ENCODE data around the gene SPHKAP.
"Not testable (repeated sequence)": the region's sequence is repeated elsewhere in the genome, so short reads cannot be mapped to it uniquely, and the experiment has no call there.

The SPHKAP gene

GRCh38 chr2:228103379-228103778 lies 78.1 kb downstream of the SPHKAP start:
- no peak for DNase-seq (ENCODE audit: low read depth)
- H3K4me3 ChIP-seq (ENCODE audit: low read depth, low read length), result no peak overlapping the region

- no peak for DNase-seq (ENCODE audit: low read depth)
- no peak overlapping the region for H3K4me3 ChIP-seq (ENCODE audit: low read depth, low read length)
Observed at GRCh38 chr2:228102949-228103348, 78.5 kb downstream of the SPHKAP start.

- peak; percentile 4 for DNase-seq (ENCODE audit: low read depth)
Observed at GRCh38 chr2:228094377-228094921, 87.0 kb downstream of the SPHKAP start.

GRCh38 chr2:228092056-228092455 lies 89.4 kb downstream of the SPHKAP start:
- no peak for DNase-seq (ENCODE audit: low read depth)
- no peak overlapping the region for H3K4me3 ChIP-seq (ENCODE audit: low read depth, low read length)

More at GRCh38 chr2:228094377-228094921, 87.0 kb downstream of the SPHKAP start:
- no peak overlapping the region for H3K4me3 ChIP-seq (ENCODE audit: low read depth, low read length)

GRCh38 chr2:228086561-228086960 lies 94.9 kb downstream of the SPHKAP start:
- H3K4me3 ChIP-seq (ENCODE audit: low read depth, low read length), result no peak overlapping the region
- DNase-seq (ENCODE audit: low read depth), result no peak

GRCh38 chr2:228084717-228085116 lies 96.8 kb downstream of the SPHKAP start:
- H3K4me3 ChIP-seq (ENCODE audit: low read depth, low read length), result no peak overlapping the region
- DNase-seq (ENCODE audit: low read depth), result no peak

- no peak for DNase-seq (ENCODE audit: low read depth)
- no peak overlapping the region for H3K4me3 ChIP-seq (ENCODE audit: low read depth, low read length)
Observed at GRCh38 chr2:228083131-228083530, 98.4 kb downstream of the SPHKAP start.

GRCh38 chr2:228082571-228082970 lies 98.9 kb downstream of the SPHKAP start:
- H3K4me3 ChIP-seq (ENCODE audit: low read depth, low read length), result no peak overlapping the region
- no peak for DNase-seq (ENCODE audit: low read depth)

GRCh38 chr2:228079194-228079593 lies 102.3 kb downstream of the SPHKAP start:
- no peak for DNase-seq (ENCODE audit: low read depth)
- no peak overlapping the region for H3K4me3 ChIP-seq (ENCODE audit: low read depth, low read length)

GRCh38 chr2:228076695-228077094 lies 104.8 kb downstream of the SPHKAP start:
- not testable (repeated sequence) for DNase-seq (ENCODE audit: low read depth); H3K4me3 ChIP-seq (ENCODE audit: low read depth, low read length)

- H3K4me3 ChIP-seq (ENCODE audit: low read depth, low read length), result no peak overlapping the region
- DNase-seq (ENCODE audit: low read depth), result no peak
Observed at GRCh38 chr2:228072669-228073068, 108.8 kb downstream of the SPHKAP start.

- no peak for DNase-seq (ENCODE audit: low read depth)
- H3K4me3 ChIP-seq (ENCODE audit: low read depth, low read length), result no peak overlapping the region
Observed at GRCh38 chr2:228067309-228067708, 114.2 kb downstream of the SPHKAP start.

GRCh38 chr2:228066126-228066798 lies 115.2 kb downstream of the SPHKAP start:
- DNase-seq (ENCODE audit: low read depth), result no peak
- no peak overlapping the region for H3K4me3 ChIP-seq (ENCODE audit: low read depth, low read length)

GRCh38 chr2:228065686-228066085 lies 115.8 kb downstream of the SPHKAP start:
- DNase-seq (ENCODE audit: low read depth), result no peak
- H3K4me3 ChIP-seq (ENCODE audit: low read depth, low read length), result no peak overlapping the region

GRCh38 chr2:228064796-228065315 lies 116.6 kb downstream of the SPHKAP start:
- no peak for DNase-seq (ENCODE audit: low read depth)
- H3K4me3 ChIP-seq (ENCODE audit: low read depth, low read length), result no peak overlapping the region

GRCh38 chr2:228064024-228064423 lies 117.5 kb downstream of the SPHKAP start:
- no peak overlapping the region for H3K4me3 ChIP-seq (ENCODE audit: low read depth, low read length)
- no peak for DNase-seq (ENCODE audit: low read depth)

- no peak overlapping the region for H3K4me3 ChIP-seq (ENCODE audit: low read depth, low read length)
- no peak for DNase-seq (ENCODE audit: low read depth)
Observed at GRCh38 chr2:228063558-228063957, 117.9 kb downstream of the SPHKAP start.

- no peak overlapping the region for H3K4me3 ChIP-seq (ENCODE audit: low read depth, low read length)
- no peak for DNase-seq (ENCODE audit: low read depth)
Observed at GRCh38 chr2:228059735-228060134, 121.8 kb downstream of the SPHKAP start.

- DNase-seq (ENCODE audit: low read depth), result no peak
Observed at GRCh38 chr2:228056293-228057097, 125.0 kb downstream of the SPHKAP start.

GRCh38 chr2:228048838-228049490 lies 132.5 kb downstream of the SPHKAP start:
- peak; percentile 8 for DNase-seq (ENCODE audit: low read depth)
- no peak overlapping the region for H3K4me3 ChIP-seq (ENCODE audit: low read depth, low read length)

More at GRCh38 chr2:228056293-228057097, 125.0 kb downstream of the SPHKAP start:
- no peak overlapping the region for H3K4me3 ChIP-seq (ENCODE audit: low read depth, low read length)

Data from skeletal muscle cell (primary cell).